Activated CD4-positive, alpha-beta T cell treated with anti-CD3 and anti-CD28 coated beads, Interleukin-2, amount 50 U/mL, for 16 hours (primary cell): Measurements from ENCODE around the gene ZNF383.
"Not testable (repeated sequence)": the region's sequence is repeated elsewhere in the genome, so short reads cannot be mapped to it uniquely, and the experiment has no call there.

Source experiments
- DNase-seq: peaks from one replicate; pipeline ENCODE4 v3.0.0-alpha.2; 2020

The ZNF383 gene

DNA sequence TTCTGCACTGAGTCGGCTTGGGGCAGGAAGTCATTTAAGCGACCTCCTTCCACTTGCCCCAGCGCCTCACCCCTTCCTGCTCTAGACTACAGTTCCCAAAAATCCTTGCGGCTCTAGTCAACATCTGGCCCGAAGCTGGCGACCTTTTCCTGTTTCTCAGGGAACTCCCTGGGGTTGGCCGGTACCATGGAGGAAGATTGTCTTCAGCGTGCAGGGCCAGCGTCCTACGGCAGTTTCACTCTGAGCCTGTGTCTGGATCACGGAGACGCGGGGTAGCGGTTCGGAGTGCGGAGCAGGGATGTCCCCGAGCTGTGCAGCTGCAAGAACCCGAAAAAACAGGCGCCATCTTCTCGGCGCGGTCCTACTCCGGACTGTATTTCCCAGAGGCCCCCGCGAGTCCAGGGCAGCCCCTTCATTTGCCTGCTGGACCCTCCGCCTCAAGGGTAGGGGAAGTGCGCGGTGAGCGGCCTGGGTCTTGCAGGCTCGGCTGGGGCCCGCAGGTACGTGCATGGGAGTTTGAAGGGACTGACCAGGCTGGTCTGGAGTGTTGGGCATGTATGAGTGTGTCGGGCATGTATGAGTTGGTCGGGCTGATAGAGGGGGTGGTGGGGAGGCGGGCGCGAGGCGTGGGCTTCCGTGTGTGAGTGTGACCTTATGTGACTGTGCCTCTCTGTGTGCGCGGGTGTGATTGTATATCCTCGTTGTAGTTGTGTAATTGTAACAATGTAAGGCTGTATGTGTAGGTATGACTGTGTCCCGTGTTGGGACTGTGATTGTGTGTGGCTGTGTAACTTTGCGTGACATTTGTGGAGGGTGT lies at the start of gene ZNF383:
TSS of gene ZNF383 (plus strand) at position 440 of the 817 bp plus-strand sequence. CDS start 12,240 bp downstream, outside the sequence.
- DNase-seq: peak; percentile 90

DNA sequence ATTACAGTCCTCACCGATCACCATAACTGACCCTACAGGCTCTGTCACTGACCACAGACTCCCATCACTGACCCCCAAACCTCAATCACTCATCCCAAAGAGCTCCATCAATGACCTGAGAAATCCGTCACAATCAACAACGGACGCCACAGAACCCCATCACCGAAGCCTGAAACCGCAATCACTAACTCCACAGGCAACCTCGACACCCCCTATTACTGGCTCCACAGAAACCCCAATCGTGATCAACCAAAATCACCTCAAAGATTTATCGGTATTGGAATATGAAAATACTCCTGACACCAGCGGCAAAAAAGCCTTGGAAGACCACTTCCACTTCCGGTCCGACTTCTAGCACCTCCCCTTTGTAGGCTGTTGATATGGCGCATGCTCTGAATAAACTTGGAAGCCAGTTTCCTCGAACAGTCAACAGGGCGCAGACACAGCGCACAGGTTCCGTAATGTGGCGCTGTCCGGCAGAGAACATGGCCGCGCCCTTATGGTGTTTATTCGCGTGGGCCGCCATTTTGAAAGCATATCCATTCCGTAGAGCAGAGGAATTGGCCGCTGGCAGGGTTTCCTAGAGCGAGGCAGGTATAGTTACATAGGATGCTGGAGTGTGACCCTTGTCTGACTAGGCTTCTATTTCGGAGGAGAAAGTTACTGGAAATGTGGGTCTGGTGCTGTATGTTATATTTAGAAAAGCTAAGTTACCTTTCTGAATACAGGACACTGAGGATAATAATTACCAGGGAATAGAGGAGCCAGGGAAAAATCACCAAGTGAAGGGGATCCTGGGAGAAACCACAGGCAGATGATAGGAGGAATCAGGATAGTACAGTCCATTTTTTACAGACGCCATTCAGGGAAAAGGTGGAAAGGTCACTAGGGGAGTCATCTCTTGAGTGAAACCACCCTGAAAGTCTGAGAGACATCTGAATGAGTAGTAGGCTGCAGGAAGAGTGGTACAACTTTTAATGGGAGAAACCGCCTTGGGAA lies 45.3 kb upstream of the ZNF383 start, which contains the start of gene ZNF585A:
TSS of gene ZNF585A (minus strand) at position 328 of the 999 bp plus-strand sequence. CDS start 2,785 bp downstream, outside the sequence.
- peak; percentile 91 for DNase-seq

DNA sequence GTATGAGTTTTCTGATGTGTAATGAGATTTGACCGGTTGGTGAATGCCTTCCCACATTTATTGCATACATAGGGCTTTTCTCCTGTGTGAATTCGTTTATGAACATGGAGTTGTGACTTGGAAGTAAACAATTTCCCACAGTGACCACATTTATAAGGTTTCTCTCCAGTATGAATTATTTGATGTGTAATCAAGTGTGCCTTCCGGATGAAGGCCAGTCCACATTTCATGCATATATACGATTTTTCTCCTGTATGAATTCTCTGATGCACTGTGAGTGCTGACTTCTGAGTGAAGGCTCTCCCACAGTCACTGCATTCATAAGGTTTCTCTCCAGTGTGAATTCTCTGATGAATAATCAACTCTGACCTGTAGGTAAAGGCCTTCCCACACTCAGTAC lies 31.9 kb upstream of the ZNF383 start:
- DNase-seq: not testable (repeated sequence)

DNA sequence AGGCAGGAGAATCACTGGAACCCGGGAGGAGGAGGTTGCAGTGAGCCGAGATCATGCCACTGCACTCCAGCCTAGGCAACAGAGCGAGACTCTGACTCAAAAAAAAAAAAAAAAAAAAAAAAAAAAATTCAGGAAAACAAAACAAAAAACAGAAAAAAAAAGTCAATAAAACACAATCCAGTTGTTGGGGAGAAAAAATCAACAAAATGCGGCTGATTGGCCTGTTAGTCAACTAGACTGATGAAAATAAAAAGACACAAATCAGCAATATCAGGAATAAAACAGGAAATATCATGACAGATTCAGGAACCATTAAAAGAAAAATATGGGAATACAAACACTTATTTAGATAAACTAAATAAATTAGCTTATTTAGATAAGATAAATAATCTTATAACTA lies 22.8 kb upstream of the ZNF383 start:
- DNase-seq: not testable (repeated sequence)

DNA sequence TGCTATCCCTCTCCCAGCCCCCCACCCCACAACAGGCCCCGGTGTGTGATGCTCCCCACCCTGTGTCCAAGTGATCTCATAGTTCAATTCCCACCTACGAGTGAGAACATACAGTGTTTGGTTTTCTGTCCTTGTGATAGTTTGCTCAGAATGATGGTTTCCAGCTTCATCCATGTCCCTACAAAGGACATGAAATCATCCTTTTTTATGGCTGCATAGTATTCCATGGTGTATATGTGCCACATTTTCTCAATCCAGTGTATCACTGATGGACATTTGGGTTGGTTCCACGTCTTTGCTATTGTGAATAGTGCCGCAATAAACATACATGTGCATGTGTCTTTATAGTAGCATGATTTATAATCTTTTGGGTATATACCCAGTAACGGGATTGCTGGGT lies 20.9 kb upstream of the ZNF383 start:
- DNase-seq: not testable (repeated sequence)

DNA sequence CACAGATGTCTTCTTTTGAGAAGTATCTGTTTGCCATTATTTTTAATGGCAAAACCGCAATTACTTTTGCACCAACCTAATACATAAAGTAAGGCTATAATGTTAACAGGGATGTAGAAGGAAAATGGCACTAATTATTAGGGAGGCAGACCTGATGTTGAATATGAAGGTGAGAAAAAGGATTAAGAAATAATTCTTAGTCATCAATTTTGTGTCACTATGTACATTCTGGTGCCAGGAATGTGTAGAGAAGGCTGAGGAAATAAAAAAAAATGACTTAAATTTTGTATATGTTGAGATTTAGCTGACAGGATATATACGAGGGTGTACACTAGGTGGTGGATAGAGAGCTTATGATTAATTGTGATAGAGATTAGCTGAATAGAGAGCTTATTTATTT lies 20.2 kb upstream of the ZNF383 start:
- DNase-seq: no peak

DNA sequence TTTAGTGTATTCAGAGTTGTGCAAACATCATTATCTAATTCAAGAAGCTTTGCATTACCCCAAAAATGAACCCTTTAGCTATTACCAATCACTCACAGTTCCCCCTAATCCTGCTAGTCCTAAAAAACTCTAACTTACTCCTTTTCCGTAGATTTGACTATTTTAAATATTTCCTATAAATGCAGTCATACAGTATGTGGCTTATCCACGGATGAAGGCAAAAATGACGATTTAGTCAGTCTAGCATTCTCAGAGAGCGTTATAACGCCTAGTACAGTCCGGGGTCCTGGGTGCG lies 587 bp upstream of the ZNF383 start:
- DNase-seq: no peak

DNA sequence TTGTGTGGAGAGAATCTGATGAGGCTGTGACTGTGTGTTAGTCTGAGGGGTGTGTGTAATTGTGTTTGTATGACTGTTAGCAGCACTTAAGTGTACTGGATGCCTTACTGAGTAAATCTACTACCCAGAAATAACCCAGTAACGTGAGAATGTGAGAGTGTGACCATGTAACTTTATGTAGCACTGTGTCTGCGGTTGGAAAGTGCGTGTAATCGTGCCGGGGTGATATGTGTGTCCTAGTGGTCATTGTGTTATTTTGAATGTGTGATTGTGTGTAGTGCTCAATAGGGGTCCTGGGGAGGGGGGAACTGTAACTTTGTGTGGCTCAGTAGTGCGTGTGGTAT lies 550 bp downstream of the ZNF383 start:
- DNase-seq: peak; percentile 1

DNA sequence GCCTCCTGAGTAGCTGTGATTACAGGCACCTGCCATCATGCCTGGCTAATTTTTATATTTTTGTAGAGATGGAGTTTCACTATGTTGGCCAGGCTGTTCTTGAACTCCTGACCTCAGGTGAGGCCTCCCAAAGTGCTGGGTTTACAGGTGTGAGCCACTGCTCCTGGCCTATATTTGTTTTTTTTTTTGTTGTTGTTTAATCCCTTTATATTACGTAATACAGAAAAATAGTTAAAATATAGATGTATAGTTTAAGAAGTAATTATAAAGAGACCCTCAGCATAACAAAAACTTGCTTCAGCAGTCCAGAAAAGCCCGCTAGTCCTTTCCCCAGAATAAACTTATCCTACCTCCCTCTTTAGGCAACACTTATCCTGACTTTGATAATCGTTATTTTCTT lies 2.4 kb downstream of the ZNF383 start:
- DNase-seq: no peak

DNA sequence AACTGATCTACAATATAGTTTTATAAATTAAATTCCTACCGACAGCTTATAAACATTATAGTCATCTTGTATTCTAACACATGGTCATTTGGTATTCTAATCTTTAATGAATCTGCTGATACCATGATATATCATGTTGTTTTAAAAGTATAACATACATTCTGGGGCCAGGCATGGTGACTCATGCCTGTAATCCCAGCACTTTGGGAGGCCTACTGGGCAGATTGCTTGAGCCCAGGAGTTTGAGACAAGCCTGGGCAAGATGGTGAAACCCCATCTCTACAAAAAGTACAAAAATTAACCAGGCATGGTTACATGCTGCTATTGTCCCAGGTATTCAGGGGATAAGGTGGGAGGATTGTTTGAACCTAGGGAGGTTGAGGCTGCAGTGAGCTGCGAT lies 3.1 kb downstream of the ZNF383 start:
- no peak for DNase-seq

DNA sequence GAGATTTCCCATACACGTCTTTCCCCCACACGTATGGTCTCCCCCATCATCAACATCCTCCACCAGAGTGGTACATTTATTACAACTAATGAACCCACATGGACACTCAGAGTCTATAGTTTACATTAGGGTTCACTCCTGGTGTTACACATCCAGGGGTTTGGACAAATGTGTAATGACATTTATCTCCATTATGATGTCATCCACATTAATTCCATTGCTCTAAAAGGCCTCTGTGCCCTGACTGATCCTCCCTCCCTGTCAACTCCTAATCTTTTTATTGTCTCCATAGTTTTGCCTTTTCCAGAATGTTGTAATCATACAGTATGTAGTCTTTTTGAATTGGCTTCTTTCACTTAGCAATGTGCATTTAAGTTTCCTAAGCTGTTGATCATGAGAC lies 8.2 kb downstream of the ZNF383 start:
- DNase-seq: no peak

DNA sequence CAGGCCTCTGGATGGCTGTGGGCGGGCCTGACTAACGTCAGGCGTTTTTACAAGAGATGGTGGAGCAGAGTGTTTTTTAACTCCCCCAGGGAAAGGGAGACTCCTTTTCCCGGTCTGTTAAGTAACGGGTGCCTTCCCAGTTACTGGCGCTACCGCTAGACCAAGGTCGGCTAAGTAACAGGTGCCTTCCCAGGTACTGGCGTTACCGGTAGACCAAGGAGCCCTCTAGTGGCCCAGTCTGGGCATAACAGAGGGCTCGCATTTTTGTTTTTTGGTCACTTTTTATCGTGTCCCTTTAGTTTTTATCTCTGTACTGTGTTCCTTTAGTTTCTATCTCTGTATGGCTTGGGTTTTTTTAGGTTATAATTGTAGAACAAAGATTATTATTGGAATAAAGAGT lies 10.0 kb downstream of the ZNF383 start:
- peak; percentile 18 for DNase-seq

DNA sequence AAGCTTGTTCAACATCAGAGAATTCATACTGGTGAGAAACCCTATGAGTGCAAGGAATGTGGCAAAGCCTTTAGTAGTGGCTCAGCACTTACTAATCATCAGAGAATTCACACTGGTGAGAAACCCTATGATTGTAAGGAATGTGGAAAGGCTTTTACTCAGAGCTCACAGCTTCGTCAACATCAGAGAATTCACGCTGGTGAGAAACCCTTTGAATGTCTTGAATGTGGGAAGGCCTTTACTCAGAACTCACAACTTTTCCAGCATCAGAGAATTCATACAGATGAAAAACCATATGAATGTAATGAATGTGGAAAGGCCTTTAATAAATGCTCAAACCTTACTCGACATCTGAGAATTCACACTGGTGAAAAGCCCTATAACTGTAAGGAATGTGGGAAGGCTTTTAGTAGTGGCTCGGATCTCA lies 25.2 kb downstream of the ZNF383 start:
- DNase-seq: no peak

DNA sequence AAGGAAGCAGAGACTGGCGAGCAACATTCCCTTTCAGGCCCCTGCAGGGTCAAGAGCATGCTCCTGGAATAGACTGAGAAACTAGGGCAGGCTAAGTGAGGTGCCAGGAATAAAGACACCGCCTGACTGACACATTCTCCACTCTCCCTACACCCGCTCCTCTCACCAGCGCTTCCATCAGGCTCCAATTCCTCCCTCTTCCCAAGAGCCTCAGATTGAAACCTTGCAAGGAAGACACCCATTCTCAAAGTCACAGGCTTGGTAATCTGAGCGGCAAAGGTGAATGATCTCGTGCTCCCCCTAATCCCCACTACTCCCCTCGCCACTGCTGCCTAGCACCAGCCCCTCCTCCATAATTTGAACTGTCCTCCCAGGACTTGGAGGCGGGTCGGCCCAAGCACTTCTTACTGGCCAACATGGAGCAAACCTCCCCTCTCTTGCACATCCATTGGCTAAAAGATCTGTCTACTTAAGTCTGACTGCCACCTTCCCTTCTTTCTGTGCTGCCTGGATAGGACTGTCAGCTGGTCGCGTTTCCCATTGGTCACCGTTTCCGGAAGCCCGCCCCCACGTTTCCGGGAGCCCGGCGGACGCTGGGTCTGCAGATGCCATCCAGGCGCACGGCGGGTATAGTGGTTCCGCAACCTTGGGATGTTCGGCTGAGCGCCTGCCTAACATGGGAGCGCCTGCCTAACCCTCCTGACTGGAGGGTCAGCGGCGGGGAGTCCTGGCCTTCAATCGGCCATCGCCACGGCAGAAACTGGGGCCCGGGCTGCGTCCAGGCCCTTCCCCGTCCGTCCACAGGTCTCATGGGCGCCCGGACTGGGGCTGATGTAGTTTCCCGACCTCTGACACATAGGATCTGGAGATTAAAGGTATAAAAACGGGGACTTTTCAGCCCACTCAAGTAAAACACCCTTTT lies 33.6 kb downstream of the ZNF383 start:
- DNase-seq: peak; percentile 51

DNA sequence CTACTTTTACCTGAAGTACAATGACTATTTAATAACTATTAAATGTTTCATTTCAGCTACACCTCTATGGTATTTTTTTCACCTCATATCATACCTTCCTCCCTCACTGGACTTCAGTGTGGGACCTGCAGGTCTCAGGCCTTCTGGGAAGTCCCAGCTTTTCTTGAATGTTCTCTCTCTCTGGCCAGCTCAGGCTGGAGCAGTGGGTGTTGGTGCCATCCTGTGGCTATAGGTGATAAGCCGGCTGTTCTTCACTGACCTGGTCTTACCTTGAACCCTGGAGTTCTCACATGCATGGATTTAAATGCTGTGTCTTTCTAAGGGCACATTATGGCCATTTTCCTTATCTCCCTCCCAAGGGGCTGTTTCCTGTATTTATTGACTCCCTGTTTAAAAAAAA lies 45.0 kb downstream of the ZNF383 start:
- not testable (repeated sequence) for DNase-seq

DNA sequence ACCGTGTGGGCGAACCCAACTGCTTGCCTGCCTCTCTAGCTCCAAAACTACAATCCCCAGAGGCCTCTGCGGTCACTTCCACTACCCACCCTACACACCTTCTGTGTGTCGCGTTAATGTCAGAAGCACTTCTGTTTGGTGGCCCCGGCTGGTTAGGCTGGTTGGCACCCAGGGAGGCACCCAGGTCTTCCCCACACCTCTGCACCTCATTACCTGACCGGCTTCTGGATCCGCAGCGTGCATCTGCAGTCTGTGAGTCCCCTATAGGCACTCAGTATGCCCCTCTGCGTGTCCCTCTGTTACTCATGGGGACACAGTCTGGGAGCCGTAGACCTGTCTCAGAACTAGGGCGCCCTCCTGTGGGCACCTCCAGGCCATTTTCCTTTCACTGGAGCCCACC lies 49.0 kb downstream of the ZNF383 start:
- not testable (repeated sequence) for DNase-seq

DNA sequence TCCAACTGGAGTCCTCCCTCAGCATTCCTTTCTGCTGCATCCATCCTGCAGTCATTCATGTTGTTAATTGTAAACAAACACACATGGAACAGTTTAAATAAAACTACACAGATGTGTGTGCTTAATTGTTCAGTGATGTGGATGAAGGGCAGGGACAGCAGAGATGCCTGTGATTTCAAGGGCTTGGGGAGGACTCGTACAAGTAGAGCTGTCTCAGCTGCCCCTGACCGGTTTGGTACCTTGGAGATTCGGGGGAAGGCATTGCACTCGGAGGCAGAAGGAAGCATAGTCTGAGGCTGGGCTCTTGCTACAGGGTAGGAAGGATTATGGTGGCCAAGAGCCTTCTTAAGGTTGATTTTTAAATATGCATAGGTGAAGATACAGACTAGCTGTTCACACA lies 49.7 kb downstream of the ZNF383 start:
- DNase-seq: not testable (repeated sequence)

DNA sequence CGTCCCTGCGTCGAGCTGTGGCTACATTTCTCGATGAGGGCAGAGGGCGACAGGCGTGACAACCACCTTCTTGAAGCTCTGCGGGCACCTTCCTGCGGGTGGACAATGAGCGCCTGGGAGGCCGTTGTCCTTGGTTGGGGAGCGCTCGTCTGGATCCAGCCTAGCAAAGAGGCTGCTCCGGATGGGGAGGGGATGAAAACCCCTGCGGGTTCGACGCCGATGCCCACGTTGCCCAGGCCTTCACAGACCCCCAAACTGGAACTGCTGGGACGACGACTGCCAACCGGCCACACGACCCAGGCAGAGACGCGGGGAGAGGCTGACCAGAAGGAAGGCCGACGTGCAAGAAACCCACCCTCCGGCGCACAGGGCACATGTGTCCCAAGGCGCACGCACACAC lies 62.6 kb downstream of the ZNF383 start:
- not testable (repeated sequence) for DNase-seq

DNA sequence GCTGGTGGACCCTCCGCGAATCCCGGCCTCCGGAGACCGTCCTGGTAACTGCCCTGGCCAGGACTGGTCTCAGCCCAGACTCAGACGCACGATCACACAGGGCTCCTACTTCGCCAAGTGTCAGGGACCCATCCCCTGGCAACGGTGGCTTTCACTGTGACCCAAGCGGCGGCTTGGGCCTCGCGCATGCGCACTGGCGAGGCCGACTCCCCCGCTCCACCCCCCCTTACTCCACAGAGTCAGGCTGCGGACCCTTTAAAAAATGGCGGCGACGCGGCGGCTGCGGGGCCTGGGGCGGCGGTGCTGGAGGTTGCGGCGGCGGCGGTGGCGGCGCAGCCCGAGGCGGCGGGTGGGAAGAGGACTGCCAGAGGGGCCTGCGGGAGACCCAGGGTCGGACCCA lies 66.0 kb downstream of the ZNF383 start:
- DNase-seq: not testable (repeated sequence)

DNA sequence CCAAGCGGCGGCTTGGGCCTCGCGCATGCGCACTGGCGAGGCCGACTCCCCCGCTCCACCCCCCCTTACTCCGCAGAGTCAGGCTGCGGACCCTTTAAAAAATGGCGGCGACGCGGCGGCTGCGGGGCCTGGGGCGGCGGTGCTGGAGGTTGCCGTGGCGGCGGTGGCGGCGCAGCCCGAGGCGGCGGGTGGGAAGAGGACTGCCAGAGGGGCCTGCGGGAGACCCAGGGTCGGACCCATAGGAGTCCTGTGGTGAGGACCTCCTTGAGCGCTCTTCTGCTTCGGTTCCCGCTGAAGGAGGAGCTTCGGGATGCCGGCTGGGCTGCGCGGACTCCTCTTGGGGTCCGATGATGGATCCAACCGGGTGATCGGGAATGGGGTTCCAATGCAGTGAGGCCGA lies 71.2 kb downstream of the ZNF383 start:
- not testable (repeated sequence) for DNase-seq

DNA sequence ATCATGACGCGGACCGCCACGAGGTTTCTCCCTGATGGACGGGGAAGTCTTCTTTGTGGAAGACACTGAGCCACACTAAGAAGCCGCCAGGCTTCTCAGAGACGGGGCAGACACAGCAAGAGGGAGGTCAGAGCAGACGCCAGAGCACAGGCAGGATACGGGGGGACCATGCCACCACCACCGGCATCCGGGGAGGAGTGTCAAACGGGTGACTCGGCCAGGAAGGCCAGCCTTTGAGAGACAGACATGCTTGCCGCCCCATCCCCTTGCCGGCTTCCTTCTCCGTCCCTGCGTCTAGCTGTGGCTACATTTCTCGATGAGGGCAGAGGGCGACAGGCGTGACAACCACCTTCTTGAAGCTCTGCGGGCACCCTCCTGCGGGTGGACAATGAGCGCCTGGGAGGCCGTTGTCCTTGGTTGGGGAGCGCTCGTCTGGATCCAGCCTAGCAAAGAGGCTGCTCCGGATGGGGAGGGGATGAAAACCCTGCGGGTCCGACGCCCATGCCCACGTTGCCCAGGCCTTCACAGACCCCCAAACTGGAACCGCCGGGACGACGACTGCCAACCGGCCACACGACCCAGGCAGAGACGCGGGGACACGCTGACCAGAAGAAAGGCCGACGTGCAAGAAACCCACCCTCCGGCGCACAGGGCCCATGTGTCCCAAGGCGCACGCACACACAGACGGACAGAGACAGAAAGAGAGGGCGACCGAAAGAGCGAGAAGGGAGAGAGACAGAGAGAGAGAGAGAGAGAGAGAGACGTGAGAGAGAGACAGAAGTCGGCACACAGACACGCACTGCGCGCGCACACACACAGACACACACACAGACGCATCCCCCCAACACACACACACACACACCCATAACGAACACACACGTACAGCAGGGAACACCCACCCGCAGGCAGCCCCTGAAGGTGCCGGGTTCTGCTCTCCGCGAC lies 75.3 kb downstream of the ZNF383 start:
- DNase-seq: not testable (repeated sequence)
